ENCODE data around the gene SLC66A2.

SLC66A2 gene

GRCh38 chr18:79937103-79937860 is 14.2 kb downstream of the SLC66A2 start:
- DNase-seq (ENCODE audit: low read depth in 2 of 2): no peak

- no peak for DNase-seq (ENCODE audit: low read depth in 2 of 2)
These were observed 14.8 kb downstream of the SLC66A2 start for GRCh38 chr18:79936641-79937040.

- DNase-seq (ENCODE audit: low read depth in 2 of 2): no peak
These were observed 15.5 kb downstream of the SLC66A2 start for GRCh38 chr18:79935925-79936324.

GRCh38 chr18:79935499-79935898 is 16.0 kb downstream of the SLC66A2 start:
- DNase-seq (ENCODE audit: low read depth in 2 of 2): no peak

- DNase-seq (ENCODE audit: low read depth in 2 of 2): no peak
These were observed 16.4 kb downstream of the SLC66A2 start for GRCh38 chr18:79935098-79935480.

GRCh38 chr18:79934311-79935097 is 16.9 kb downstream of the SLC66A2 start:
- DNase-seq (ENCODE audit: low read depth in 2 of 2): no peak

- DNase-seq (ENCODE audit: low read depth in 2 of 2): no peak
These were observed 17.7 kb downstream of the SLC66A2 start for GRCh38 chr18:79933765-79934164.

- no peak for DNase-seq (ENCODE audit: low read depth in 2 of 2)
These were observed 18.5 kb downstream of the SLC66A2 start for GRCh38 chr18:79932907-79933306.

- DNase-seq (ENCODE audit: low read depth in 2 of 2): no peak
These were observed 20.0 kb downstream of the SLC66A2 start for GRCh38 chr18:79931475-79931874.

- no peak for DNase-seq (ENCODE audit: low read depth in 2 of 2)
These were observed 21.3 kb downstream of the SLC66A2 start for GRCh38 chr18:79930020-79930642.

- no peak for DNase-seq (ENCODE audit: low read depth in 2 of 2)
These were observed 22.9 kb downstream of the SLC66A2 start for GRCh38 chr18:79928563-79928960.

- DNase-seq (ENCODE audit: low read depth in 2 of 2): no peak
These were observed 23.6 kb downstream of the SLC66A2 start for GRCh38 chr18:79927607-79928562.

GRCh38 chr18:79926715-79927606 is 24.5 kb downstream of the SLC66A2 start:
- no peak for DNase-seq (ENCODE audit: low read depth in 2 of 2)

- no peak for DNase-seq (ENCODE audit: low read depth in 2 of 2)
These were observed 25.1 kb downstream of the SLC66A2 start for GRCh38 chr18:79926306-79926705.

- DNase-seq (ENCODE audit: low read depth in 2 of 2): no peak
These were observed 26.4 kb downstream of the SLC66A2 start for GRCh38 chr18:79924814-79925731.

GRCh38 chr18:79923896-79924585 is 27.4 kb downstream of the SLC66A2 start:
- no peak for DNase-seq (ENCODE audit: low read depth in 2 of 2)

- no peak for DNase-seq (ENCODE audit: low read depth in 2 of 2)
These were observed 28.5 kb downstream of the SLC66A2 start for GRCh38 chr18:79922971-79923411.
